H1 (cell line): ENCODE results near the gene DUSP21. TPM values are rescaled to one million over a fixed set of nuclear protein-coding genes. Genes with fewer than 3 reads are reported as not detected.

ENCODE experiments used
- CTCF ChIA-PET: fragments of 300-600 bp; sonication (Branson Sonifier 250); formaldehyde crosslinking; loops from one replicate; lab custom pipeline; 2021; ENCODE audit not compliant: partially characterized antibody; lab: Charles Lee
- POLR2A ChIA-PET: fragments of 300-600 bp; sonication (Branson Sonifier 250); formaldehyde crosslinking; loops from one replicate; lab custom pipeline; 2021; ENCODE audit warnings: inconsistent platforms; ENCODE audit not compliant: partially characterized antibody; lab: Charles Lee
- DNase-seq, 2 experiments: peaks; one replicate each; pipeline versions ENCODE4 v3.0.0 to v3.0.0-alpha.2; 2010 to 2022; ENCODE audit warnings: low spot score in 2 of 2, low read depth in 1 of 2, mixed read lengths in 1 of 2
- FAIRE-seq: peaks from 2 replicates; lab custom pipeline; 2011; peaks lifted over from hg19 to GRCh38; lab: Jason Lieb, UNC
- H2AFZ ChIP-seq: 2 replicates; pipeline ENCODE4 v1.8.1; 2012; ENCODE audit warnings: low read length, inconsistent platforms
- H2AK5ac ChIP-seq: 2 replicates; pipeline ENCODE4 v1.6.1; 2013; ENCODE audit warnings: low read depth, low read length
- H2BK120ac ChIP-seq: replicated peaks from 2 replicates; pipeline ENCODE3; 2013; ENCODE audit warnings: low read depth, low read length, inconsistent platforms
- H2BK12ac ChIP-seq: 2 replicates; pipeline ENCODE4 v1.6.1; 2013; ENCODE audit warnings: low read depth, low read length
- H2BK15ac ChIP-seq: 2 replicates; pipeline ENCODE4 v1.6.1; 2013; ENCODE audit warnings: low read length
- H2BK20ac ChIP-seq: 2 replicates; pipeline ENCODE4 v1.6.1; 2013; ENCODE audit warnings: low read length
- H2BK5ac ChIP-seq: 2 replicates; pipeline ENCODE4 v1.6.1; 2013; ENCODE audit warnings: low read depth, low read length
- H3K14ac ChIP-seq: 2 replicates; pipeline ENCODE4 v1.6.1; 2013; ENCODE audit warnings: inconsistent platforms; ENCODE audit not compliant: insufficient read length
- H3K18ac ChIP-seq: 2 replicates; pipeline ENCODE4 v1.6.1; 2013; ENCODE audit warnings: low read length; ENCODE audit errors: extremely low read depth
- H3K23ac ChIP-seq: 2 replicates; pipeline ENCODE4 v1.6.1; 2013; ENCODE audit warnings: inconsistent platforms; ENCODE audit not compliant: insufficient read length
- H3K23me2 ChIP-seq: 2 replicates; pipeline ENCODE4 v1.6.1; 2013; ENCODE audit warnings: low read depth, low read length
- H3K27ac ChIP-seq: 2 replicates; pipeline ENCODE4 v1.6.1; 2011; ENCODE audit warnings: low read depth, low read length, inconsistent platforms
- H3K27me3 ChIP-seq, 4 experiments: replicated peaks in 1 of 4; 1 replicate in 1 of 4; 2 replicates in 3 of 4; pipeline versions ENCODE4 v1.6.1 to v1.8.1; 2011 to 2013; ENCODE audit warnings: low read length in 3 of 4, mild to moderate bottlenecking in 3 of 4, inconsistent platforms in 2 of 4, mixed read lengths in 2 of 4, moderate library complexity in 1 of 4; ENCODE audit not compliant: control insufficient read depth in 3 of 4, insufficient read depth in 3 of 4; ENCODE audit errors: extremely low read depth in 1 of 4
- H3K36me3 ChIP-seq, 4 experiments: 2 replicates each; pipeline versions ENCODE4 v1.6.1 to v1.8.1; 2011 to 2013; ENCODE audit warnings: mild to moderate bottlenecking in 4 of 4, low read length in 3 of 4, moderate library complexity in 2 of 4, control low read depth in 1 of 4, inconsistent platforms in 1 of 4; ENCODE audit not compliant: insufficient read depth in 4 of 4, control insufficient read depth in 2 of 4
- H3K4ac ChIP-seq: replicated peaks from 2 replicates; pipeline ENCODE3; 2013; ENCODE audit warnings: low read length, low read depth, mixed read lengths, inconsistent platforms; ENCODE audit not compliant: insufficient read length
- H3K4me1 ChIP-seq, 4 experiments: replicated peaks in 1 of 4; 1 replicate in 1 of 4; 2 replicates in 3 of 4; pipeline versions ENCODE4 v1.6.1 to v1.8.1; 2011 to 2013; ENCODE audit warnings: low read length in 3 of 4, inconsistent platforms in 2 of 4, mixed read lengths in 1 of 4; ENCODE audit not compliant: insufficient read depth in 4 of 4, control insufficient read depth in 3 of 4
- H3K4me2 ChIP-seq, 2 experiments: 2 replicates each; pipeline versions ENCODE4 v1.6.1 to v1.8.1; 2011 to 2013; ENCODE audit warnings: low read depth in 2 of 2, low read length in 2 of 2, control low read depth in 1 of 2, inconsistent platforms in 1 of 2, mild to moderate bottlenecking in 1 of 2; ENCODE audit not compliant: insufficient read depth in 1 of 2
- H3K4me3 ChIP-seq, 4 experiments: fragments of 200-600, 300-600 bp in 1 of 4; sonication (generic), shearing (Covaris generic), sonication (Bioruptor Twin) in 1 of 4; 2 replicates each; pipeline versions ENCODE4 v1.5.1 to v1.8.1; 2011 to 2016; ENCODE audit warnings: low read length in 4 of 4, low read depth in 3 of 4, control low read depth in 2 of 4, inconsistent platforms in 2 of 4, mild to moderate bottlenecking in 2 of 4, mixed read lengths in 1 of 4, moderate library complexity in 1 of 4; ENCODE audit not compliant: insufficient read depth in 2 of 4; ENCODE audit errors: extremely low read depth in 1 of 4
- H3K56ac ChIP-seq: replicated peaks from 2 replicates; pipeline ENCODE3; 2013; ENCODE audit warnings: low read depth, mild to moderate bottlenecking, mixed read lengths, low read length, inconsistent platforms; ENCODE audit not compliant: insufficient read length
- H3K79me1 ChIP-seq: 2 replicates; pipeline ENCODE4 v1.6.1; 2013; ENCODE audit warnings: low read depth, low read length, control low read depth
- H3K79me2 ChIP-seq, 2 experiments: 2 replicates each; pipeline versions ENCODE4 v1.6.1 to v1.8.1; 2012 to 2013; ENCODE audit warnings: low read length in 2 of 2, mild to moderate bottlenecking in 2 of 2, inconsistent platforms in 1 of 2; ENCODE audit not compliant: insufficient read depth in 2 of 2, control insufficient read depth in 1 of 2
- H3K9ac ChIP-seq, 4 experiments: replicated peaks in 1 of 4; 1 replicate in 1 of 4; 2 replicates in 3 of 4; pipeline versions ENCODE4 v1.6.1 to v1.8.1; 2011 to 2013; ENCODE audit warnings: low read depth in 3 of 4, low read length in 3 of 4, control low read depth in 2 of 4, mild to moderate bottlenecking in 2 of 4, moderate library complexity in 2 of 4, inconsistent platforms in 1 of 4; ENCODE audit errors: extremely low read depth in 1 of 4
- H3K9me3 ChIP-seq, 2 experiments: 2 replicates each; pipeline versions ENCODE4 v1.6.1 to v1.8.1; 2012 to 2013; ENCODE audit warnings: mild to moderate bottlenecking in 2 of 2, moderate library complexity in 2 of 2, control low read depth in 1 of 2, inconsistent platforms in 1 of 2, low read depth in 1 of 2, low read length in 1 of 2, mixed read lengths in 1 of 2; ENCODE audit not compliant: insufficient read depth in 2 of 2
- H4K20me1 ChIP-seq, 2 experiments: replicated peaks in 1 of 2; 2 replicates each; pipeline versions ENCODE3 to v1.8.1; 2011 to 2013; ENCODE audit warnings: inconsistent platforms in 2 of 2, low read length in 2 of 2, mild to moderate bottlenecking in 1 of 2; ENCODE audit not compliant: insufficient read depth in 2 of 2, control insufficient read depth in 1 of 2
- H4K5ac ChIP-seq: 2 replicates; pipeline ENCODE4 v1.6.1; 2013; ENCODE audit warnings: low read length, low read depth, mixed read lengths, inconsistent platforms; ENCODE audit not compliant: insufficient read length
- H4K8ac ChIP-seq: 2 replicates; pipeline ENCODE4 v1.8.0; 2013; ENCODE audit warnings: mild to moderate bottlenecking, moderate library complexity, low read length, inconsistent platforms; ENCODE audit not compliant: insufficient read depth; ENCODE audit errors: extremely low read depth
- H4K91ac ChIP-seq: replicated peaks from 2 replicates; pipeline ENCODE3; 2013; ENCODE audit warnings: low read length, mixed read lengths, inconsistent platforms; ENCODE audit not compliant: insufficient read length
- CBX5 ChIP-seq: fragments of 300-800, 300-1000 bp; sonication (generic); IDR thresholded peaks from 2 replicates; pipeline ENCODE4 v1.7.1; 2016; ENCODE audit warnings: antibody characterized with exemption, low read length, low read depth
- EGR1 ChIP-seq: IDR thresholded peaks from 2 replicates; pipeline ENCODE4 v1.6.1; 2011; ENCODE audit warnings: low read depth, low read length, borderline replicate concordance
- EP300 ChIP-seq, 2 experiments: IDR thresholded peaks; 1 replicate in 1 of 2; 2 replicates in 1 of 2; pipeline ENCODE4 v1.6.1; 2011 to 2012; ENCODE audit warnings: low read depth in 2 of 2, low read length in 2 of 2, mild to moderate bottlenecking in 2 of 2, borderline replicate concordance in 1 of 2, inconsistent platforms in 1 of 2, moderate library complexity in 1 of 2
- EZH2 ChIP-seq: fragments of 200-600 bp; sonication (generic); IDR thresholded peaks from 2 replicates; pipeline ENCODE4 v1.7.1; 2012; ENCODE audit warnings: low read depth, mild to moderate bottlenecking, moderate library complexity, low read length, inconsistent platforms; ENCODE audit not compliant: severe bottlenecking
- JUN ChIP-seq: IDR thresholded peaks from 2 replicates; pipeline ENCODE4 v1.6.1; 2011; ENCODE audit warnings: low read depth, mild to moderate bottlenecking, improper control_type of control experiment, low read length
- JUND ChIP-seq: IDR thresholded peaks from 2 replicates; pipeline ENCODE4 v1.6.1; 2011; ENCODE audit warnings: mild to moderate bottlenecking, improper control_type of control experiment, low read length
- KDM1A ChIP-seq: fragments of 200-600, 300-600 bp; sonication (generic); IDR thresholded peaks from 2 replicates; pipeline ENCODE4 v1.7.1; 2016; ENCODE audit warnings: mild to moderate bottlenecking, low read length, borderline replicate concordance
- RNF2 ChIP-seq: fragments of 200-900, 300-1000 bp; sonication (generic); IDR thresholded peaks from 2 replicates; pipeline ENCODE4 v1.7.1; 2016; ENCODE audit warnings: borderline replicate concordance, low read depth, mild to moderate bottlenecking, antibody characterized with exemption, low read length; ENCODE audit not compliant: poor library complexity, severe bottlenecking; ENCODE audit errors: missing control alignments
- SIN3A ChIP-seq, 2 experiments: IDR thresholded peaks in 1 of 2; conservative IDR thresholded peaks in 1 of 2; 2 replicates each; pipeline ENCODE4 v1.6.1; 2011 to 2012; ENCODE audit warnings: low read length in 2 of 2, improper control_type of control experiment in 1 of 2, low read depth in 1 of 2, mild to moderate bottlenecking in 1 of 2
- SIRT6 ChIP-seq: IDR thresholded peaks from one replicate; pipeline ENCODE4 v1.7.1; 2012; ENCODE audit warnings: low read length, inconsistent platforms
- TCF12 ChIP-seq: IDR thresholded peaks from 2 replicates; pipeline ENCODE4 v1.6.1; 2011; ENCODE audit warnings: low read depth, mild to moderate bottlenecking, low read length
- TEAD4 ChIP-seq: IDR thresholded peaks from 2 replicates; pipeline ENCODE4 v1.6.1; 2012; ENCODE audit warnings: low read depth, low read length, inconsistent platforms, mixed read lengths
- USF2 ChIP-seq: IDR thresholded peaks from 2 replicates; pipeline ENCODE4 v1.6.1; 2011; ENCODE audit warnings: low read length, improper control_type of control experiment
- WGBS, 2 experiments: shearing (Covaris generic) in 1 of 2; methylation state at CpG; one replicate each; pipeline versions ENCODE4 v1.1.6 to v1.1.7; 2013 to 2015; ENCODE audit warnings: low lambda C conversion rate in 2 of 2, mixed read lengths in 2 of 2, inconsistent platforms in 1 of 2, low coverage in 1 of 2, missing lambda C conversion rate in 1 of 2; ENCODE audit not compliant: insufficient replicate concordance in 2 of 2, insufficient coverage in 1 of 2, insufficient read length in 1 of 2; ENCODE audit errors: extremely low coverage in 1 of 2, missing lambda C conversion rate in 1 of 2; 5-methylcytosine and 5-hydroxymethylcytosine counted together
- polyA plus RNA-seq, 7 experiments: library from polyadenylated mRNA; depleted of rRNA in 3 of 7; stranded (reverse) in 5 of 7; unstranded in 2 of 7; fragments of >200 nt in 5 of 7; fragments of 200-250 nt in 2 of 7; gene quantifications; 1 replicate in 5 of 7; 2 replicates in 1 of 7; 4 replicates in 1 of 7; pipeline versions ENCODE4 v1.2.1 to v1.2.3, GENCODE V29; 2011 to 2013; ENCODE audit warnings: missing spikeins in 2 of 7, mixed read lengths in 2 of 7
- total RNA-seq: library from RNA; stranded (reverse); fragmentation: NEBNext Ultra II Directional; extraction: Animal tissue kit (Norgen Biotek cat#: 25700); gene quantifications from 2 replicates; pipeline ENCODE4 v1.2.1, GENCODE V29; 2021

Gene DUSP21
- total and polyA plus RNA-seq, 2 of the 8 experiments (the other 6 are each of a cell fraction or from before 2014, with no cell fraction given): not detected

GRCh38 chrX:44843318-44843702 is 511 bp upstream of the DUSP21 start:
- no peaks in the 10 kb centered on the region for H3K9me3 ChIP-seq
- H2BK5ac ChIP-seq: no peak overlapping the region
- no peak overlapping the region for H3K4me3 ChIP-seq
- no peak overlapping the region for H3K4me2 ChIP-seq
- H3K79me2 ChIP-seq: no peaks in the 10 kb centered on the region
- H4K91ac ChIP-seq: no peak overlapping the region
- H2BK12ac ChIP-seq: no peak overlapping the region
- no peak overlapping the region for H3K27ac ChIP-seq
- no peak for DNase-seq
- H4K8ac ChIP-seq: no peak overlapping the region
- H3K27me3 ChIP-seq: no peaks in the 10 kb centered on the region
- H2BK20ac ChIP-seq: no peak overlapping the region
- no peak overlapping the region for H2AFZ ChIP-seq
- no peaks in the 10 kb centered on the region for H3K36me3 ChIP-seq
- H3K79me1 ChIP-seq: no peaks in the 10 kb centered on the region
- no peaks in the 10 kb centered on the region for H3K4me1 ChIP-seq
- no peak for FAIRE-seq
- H3K4ac ChIP-seq: no peak overlapping the region
- H2AK5ac ChIP-seq: no peak overlapping the region
- H3K23ac ChIP-seq: no peak overlapping the region
- no peak overlapping the region for H2BK120ac ChIP-seq
- CTCF ChIA-PET: no interaction called here
- WGBS, 2 experiments: 84% methylated on average over 2 of the region's 2 CpGs; no CpG with 5 or more reads in 1 of the 2 experiments
- no peaks in the 10 kb centered on the region for H3K23me2 ChIP-seq
- H4K5ac ChIP-seq: no peak overlapping the region
- no peak overlapping the region for H3K9ac ChIP-seq
- no peak overlapping the region for H3K18ac ChIP-seq
- H2BK15ac ChIP-seq: no peak overlapping the region
- H4K20me1 ChIP-seq: no peaks in the 10 kb centered on the region
- POLR2A ChIA-PET: no interaction called here
- no peak overlapping the region for H3K56ac ChIP-seq
- H3K14ac ChIP-seq: no peak overlapping the region
- no peak for TF ChIP-seq KDM1A
- no peak for TF ChIP-seq EZH2
- no peak for TF ChIP-seq TCF12
- no peak for TF ChIP-seq CBX5
- no peak for TF ChIP-seq TEAD4
- no peak for TF ChIP-seq USF2
- TF ChIP-seq EGR1: no peak
- TF ChIP-seq EP300 (IDR thresholded peaks at IDR 0.05; ENCODE audit: borderline replicate concordance in 1 of 2, low read depth in 2 of 2, low read length in 2 of 2): no peak
- TF ChIP-seq SIRT6: no peak
- no peak for TF ChIP-seq SIN3A (conservative IDR thresholded peaks at IDR 0.05 in 1 of 2, IDR thresholded peaks at IDR 0.05 in 1 of 2; ENCODE audit: low read depth in 1 of 2, low read length in 2 of 2)
- no peak for TF ChIP-seq RNF2
- TF ChIP-seq JUND: no peak
- no peak for TF ChIP-seq JUN
